ENCODE data around the gene TEAD2.
"Not testable (repeated sequence)": the region's sequence is repeated elsewhere in the genome, so short reads cannot be mapped to it uniquely, and the experiment has no call there.

DNA sequence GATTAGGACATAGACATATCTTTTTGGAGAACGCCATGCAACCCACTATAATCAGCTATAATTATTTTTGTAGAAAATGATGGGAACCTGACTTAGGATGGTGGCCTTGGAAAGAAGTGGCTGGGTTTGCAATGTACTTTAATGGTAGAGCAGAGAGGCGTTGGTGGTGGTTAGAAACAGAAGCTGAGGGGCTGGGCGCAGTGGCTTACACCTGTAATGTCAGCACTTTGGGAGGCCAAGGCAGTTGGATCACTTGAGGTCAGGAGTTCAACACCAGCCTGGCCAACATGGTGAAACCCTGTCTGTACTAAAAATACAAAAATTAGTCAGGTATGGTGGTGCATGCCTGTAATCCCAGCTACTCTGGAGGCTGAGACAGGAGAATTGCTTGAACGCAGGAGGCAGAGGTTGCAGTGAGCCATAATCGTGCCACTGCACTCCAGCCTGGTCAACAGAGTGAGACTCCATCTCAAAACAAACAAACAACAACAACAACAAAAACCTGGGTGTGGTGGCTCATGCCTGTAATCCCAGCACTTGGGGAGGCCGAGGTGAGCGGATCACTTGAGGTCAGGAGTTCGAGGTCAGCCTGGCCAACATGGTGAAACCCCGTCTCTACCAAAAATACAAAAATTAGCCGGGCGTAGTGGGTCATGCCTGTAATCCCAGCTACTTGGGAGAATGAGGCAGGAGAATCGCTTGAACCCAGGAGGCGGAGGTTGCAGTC lies 29.4 kb downstream of the TEAD2 start:
- TF ChIP-seq, protein P1, sequence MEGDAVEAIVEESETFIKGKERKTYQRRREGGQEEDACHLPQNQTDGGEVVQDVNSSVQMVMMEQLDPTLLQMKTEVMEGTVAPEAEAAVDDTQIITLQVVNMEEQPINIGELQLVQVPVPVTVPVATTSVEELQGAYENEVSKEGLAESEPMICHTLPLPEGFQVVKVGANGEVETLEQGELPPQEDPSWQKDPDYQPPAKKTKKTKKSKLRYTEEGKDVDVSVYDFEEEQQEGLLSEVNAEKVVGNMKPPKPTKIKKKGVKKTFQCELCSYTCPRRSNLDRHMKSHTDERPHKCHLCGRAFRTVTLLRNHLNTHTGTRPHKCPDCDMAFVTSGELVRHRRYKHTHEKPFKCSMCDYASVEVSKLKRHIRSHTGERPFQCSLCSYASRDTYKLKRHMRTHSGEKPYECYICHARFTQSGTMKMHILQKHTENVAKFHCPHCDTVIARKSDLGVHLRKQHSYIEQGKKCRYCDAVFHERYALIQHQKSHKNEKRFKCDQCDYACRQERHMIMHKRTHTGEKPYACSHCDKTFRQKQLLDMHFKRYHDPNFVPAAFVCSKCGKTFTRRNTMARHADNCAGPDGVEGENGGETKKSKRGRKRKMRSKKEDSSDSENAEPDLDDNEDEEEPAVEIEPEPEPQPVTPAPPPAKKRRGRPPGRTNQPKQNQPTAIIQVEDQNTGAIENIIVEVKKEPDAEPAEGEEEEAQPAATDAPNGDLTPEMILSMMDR (IDR thresholded peaks at IDR 0.05; ENCODE audit: low read depth, low read length): not testable (repeated sequence)
- TF ChIP-seq EZH2phosphoT487 (IDR thresholded peaks at IDR 0.05; ENCODE audit: low read depth): not testable (repeated sequence)
